EL (cell line): ENCODE data around the gene MREG.
A peak's percentile ranks its signal among the peaks of the same experiment; 100 is the strongest.

Experiments
- DNase-seq: peaks from one replicate; pipeline ENCODE4 v3.0.0-alpha.2; 2016

MREG gene, protein sequence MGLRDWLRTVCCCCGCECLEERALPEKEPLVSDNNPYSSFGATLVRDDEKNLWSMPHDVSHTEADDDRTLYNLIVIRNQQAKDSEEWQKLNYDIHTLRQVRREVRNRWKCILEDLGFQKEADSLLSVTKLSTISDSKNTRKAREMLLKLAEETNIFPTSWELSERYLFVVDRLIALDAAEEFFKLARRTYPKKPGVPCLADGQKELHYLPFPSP

DNA sequence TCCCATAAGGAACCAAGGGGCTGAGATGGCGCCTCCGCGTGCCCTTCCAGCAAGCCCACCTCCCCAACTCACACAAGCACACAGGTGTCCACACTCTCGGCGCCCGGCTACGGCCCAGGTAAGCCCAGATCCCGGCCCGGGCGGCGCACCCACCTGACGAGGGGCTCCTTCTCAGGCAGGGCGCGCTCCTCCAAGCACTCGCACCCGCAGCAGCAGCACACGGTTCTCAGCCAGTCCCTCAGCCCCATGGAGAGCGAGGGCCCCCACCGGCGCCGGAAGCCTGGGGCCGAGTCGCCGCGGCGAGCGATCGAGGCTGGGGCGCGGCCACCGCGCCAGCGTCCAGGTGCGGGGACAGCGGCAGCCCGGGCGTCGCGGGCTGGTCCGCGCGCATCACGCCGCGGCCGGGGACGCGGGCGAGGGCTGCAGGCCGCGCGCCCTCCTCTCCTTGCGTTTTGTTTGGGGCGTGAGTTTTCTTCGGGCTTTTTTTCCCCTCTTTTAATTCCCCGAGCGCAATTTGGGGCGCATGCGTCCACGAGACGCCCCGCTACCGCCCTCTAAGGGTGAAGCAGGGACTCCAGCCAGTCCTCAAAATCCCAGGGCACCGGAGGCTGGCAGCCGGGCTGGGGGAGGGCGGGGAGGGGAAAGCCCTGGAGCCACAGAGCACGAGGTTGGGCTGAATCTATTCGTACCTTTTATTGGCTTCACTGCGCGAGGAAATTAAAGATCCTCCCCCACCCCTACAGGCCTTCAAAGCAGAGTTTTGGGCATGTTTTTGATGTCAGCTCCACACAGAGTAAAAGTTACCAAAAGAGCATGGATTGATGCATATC lies at the start of gene MREG:
Gene MREG, minus strand, starts transcription at position 472 of the 830 bp plus-strand sequence. Its CDS starts 224 bp downstream, at position 248.
- peak; percentile 77 for DNase-seq

DNA sequence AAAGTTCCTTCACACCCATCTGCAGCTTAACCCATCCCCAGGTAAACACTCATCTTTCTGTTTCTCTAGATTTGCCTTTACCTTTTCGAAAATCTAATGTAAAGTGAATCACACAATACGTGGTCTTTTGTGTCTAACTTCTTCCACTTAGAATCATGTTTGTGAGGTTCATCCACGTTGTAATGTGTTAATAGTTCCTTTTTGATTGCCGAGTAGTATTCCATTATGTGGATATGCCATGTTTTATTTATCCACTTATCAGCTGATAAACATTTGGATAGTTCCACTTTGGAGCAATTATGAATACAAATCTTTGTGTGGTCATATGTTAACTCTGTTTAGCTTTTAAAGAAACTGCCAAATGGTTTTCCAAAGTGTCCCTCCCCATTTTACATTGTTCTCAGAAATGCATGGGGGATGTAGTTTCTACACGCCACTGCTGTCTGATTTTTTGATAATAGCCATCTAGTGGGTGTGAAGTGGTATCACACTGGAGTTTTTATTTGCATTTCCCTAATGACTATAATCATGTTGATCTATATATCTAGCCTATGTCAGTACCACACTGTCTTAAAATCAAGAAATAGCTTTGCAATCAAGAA lies 46.0 kb upstream of the MREG start:
- DNase-seq = no peak

DNA sequence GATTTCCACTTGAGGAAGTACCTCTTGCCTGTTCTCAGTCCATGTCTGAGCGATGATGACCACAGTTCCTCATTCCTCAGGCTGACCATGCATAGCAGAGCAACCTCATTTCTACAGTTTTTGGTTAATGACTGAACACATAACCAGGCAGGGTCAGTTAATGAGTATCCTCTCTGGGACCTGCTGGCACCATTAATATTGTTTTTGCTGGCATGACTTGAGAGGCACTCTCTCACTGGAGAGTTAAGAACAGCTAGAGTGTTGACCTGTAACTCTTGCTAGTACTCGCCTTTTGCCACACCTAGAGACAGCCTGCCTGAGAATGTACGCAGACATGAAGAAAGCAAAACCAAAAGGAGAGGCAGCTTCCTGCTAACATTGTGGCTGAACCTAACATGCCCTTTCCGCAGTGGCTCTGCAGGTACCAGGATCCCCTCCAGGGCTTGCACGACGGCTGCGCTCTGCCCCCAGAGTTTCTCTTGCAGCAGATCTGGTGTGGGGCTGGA lies 44.4 kb upstream of the MREG start:
- peak; percentile 75 for DNase-seq

DNA sequence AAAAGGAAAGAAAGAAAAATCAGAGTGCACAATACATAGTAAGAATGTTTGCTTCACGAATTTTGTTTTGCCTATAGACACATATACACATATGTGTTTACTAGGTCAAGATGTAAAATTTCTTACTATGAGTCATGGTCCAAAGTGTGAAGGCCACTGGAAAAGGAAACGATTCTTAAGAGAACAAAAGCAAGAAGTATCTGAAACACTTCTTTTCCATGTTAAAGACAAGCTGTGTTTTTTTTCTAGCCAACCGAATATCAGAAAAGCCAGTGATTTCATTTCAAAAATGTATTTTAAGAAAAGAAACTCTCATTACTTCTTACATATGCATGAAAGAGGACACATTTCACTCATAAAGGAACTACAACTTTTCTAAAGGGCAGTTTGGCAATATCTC lies 43.4 kb upstream of the MREG start:
- DNase-seq = no peak

DNA sequence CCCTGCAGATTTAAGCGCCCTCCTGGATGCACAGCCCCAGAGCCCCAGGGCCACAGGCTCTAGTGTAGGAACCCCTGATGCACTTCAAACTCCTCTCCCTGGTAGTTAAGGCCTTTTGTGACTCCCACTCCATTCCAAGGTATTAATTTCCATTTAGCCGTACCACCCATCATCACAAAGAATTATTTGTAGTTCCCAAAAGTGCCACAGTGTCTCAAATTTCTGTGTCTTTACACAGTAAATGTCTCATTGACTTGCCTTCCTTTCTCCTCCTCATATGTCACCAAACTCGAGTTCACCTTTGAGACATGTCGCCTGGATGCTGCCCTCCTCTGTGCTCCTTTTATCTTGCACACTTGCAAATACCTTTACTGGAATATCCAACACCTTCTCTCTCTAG lies 42.3 kb upstream of the MREG start:
- DNase-seq = no peak

DNA sequence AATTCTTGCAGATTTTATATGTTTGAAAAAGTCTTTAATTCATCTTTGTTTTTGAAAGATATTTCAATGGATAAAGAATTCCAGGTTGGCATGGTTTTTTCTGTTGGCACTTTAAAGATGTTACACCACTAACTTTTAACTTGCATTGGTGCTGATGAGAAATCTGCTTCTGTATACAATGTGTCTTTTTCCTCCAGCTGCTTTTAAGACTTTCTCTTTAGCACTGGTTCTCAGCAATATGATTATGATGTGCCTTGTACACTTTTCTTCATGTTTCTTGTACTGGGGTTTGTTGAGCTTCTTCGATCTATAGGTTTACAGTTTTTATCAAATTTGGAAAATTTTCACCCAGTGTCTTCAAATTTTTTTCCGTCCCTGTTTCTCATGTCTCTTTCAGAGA lies 39.1 kb upstream of the MREG start:
- DNase-seq = no peak

DNA sequence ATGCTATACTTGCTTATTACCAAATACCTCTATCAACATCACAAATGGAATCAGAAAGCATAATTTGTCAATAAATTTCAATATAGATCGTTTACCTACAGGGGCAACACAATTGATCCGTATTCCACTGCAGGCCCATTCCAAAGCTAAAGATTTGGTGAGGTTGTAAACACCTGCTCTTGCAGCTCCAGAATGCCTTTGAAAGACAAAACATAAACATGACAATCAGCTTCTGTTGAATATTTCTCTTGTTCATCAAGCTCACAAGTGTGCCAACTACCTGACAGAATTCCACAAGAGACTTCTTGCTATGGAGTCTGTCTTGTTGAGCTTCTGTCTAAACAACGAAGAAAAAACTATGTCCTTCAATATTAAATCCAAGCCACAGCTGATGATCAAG lies 38.0 kb upstream of the MREG start:
- no peak for DNase-seq

DNA sequence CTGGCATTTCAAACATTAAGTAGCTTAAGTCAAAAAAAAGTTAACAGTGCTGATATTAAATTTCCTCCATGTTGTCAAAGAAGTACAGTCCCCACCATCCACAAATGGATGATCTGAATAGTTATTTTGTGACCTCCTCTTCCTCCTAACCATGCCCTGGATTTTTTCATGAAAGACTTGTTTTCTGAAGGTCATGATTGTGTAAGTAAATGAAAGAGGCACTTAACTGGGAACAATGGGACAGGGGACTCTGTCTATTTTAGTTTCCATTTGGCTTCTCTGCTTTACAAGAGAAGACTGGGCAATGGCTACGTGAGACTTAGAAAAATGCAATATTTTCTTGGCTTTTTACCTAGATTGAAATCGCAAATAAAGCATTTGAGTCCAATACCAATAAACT lies 36.1 kb upstream of the MREG start:
- no peak for DNase-seq

DNA sequence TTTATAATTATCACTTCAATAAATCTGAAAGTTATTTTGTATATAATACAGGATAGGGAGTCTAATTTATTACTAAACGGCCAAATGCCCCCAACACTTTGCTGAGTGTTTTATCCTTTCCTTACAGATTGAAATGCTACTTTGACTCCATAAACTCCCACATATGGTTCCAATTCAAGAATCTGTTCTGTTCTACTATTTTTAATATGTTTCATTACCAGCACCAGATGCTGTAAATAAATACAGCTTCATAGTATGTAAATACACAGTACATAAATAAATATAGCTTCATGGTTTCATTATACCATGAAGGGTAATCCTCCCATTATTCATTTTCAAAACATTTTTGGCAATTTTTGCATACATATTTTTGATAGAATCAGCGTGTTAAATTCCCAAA lies 34.0 kb upstream of the MREG start:
- no peak for DNase-seq

DNA sequence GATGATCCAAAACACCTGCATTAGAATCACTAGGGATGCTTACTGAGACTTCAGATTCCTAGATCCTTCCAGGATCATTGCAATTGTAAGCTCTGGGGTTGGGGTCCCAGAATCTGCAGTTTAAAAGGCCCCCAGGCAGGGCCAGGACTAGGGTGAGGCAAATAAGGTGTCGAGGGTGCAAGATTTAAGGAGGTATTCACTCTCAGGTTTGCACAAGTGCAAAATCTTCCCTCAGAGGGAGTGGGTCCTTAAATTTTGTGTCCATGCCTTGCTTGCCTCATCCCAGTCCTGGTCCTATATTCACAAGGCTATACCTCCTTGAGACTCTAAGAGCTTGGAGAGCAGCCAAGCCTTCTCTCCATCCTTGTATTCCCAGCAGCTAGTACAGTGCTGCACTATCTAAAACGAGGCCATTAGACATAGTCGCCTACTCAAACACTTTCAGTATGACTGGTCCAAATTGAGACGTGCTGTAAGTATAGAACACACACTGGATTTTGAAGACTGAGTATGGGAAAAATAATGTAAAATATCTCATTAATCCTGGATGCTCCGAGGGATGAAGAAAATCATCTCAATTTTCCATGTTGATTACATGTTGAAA lies 31.6 kb upstream of the MREG start:
- DNase-seq = no peak

DNA sequence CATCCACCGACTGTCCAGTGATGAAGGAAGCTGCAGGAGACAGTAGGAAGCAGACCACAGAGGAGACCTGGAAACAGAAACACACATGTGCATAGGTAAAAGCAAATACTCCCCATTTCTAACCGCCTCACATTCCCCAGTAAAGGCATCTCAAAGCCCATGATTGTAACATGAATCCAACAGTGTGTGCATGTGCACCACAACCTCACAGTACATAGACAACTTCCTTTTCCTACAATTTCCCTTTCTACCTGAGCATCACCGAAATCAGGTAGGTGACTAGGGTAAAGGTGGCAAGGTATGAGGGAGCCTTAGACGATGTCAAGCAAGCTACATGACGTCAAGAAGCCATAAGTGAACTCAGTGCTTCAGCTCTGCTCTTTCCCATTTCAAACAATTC lies 30.6 kb upstream of the MREG start:
- no peak for DNase-seq

DNA sequence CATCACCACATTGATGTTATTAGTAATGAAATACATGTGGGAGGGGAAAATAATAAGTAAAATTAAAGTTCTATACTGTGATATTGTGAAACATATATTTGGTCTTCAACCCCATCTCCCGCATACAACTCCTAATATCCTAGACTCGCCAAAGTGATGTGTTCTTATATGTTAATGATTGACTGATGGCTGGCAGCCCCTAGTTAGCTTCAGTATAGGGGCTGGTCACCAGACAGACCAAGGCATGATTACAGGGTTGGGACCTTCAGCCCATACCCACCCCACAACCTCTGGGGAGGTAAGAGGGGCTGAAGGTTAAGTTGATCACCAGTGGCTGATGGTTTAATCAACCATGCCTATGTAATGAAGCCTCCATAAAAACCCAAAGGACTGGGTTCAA lies 28.1 kb upstream of the MREG start:
- no peak for DNase-seq

DNA sequence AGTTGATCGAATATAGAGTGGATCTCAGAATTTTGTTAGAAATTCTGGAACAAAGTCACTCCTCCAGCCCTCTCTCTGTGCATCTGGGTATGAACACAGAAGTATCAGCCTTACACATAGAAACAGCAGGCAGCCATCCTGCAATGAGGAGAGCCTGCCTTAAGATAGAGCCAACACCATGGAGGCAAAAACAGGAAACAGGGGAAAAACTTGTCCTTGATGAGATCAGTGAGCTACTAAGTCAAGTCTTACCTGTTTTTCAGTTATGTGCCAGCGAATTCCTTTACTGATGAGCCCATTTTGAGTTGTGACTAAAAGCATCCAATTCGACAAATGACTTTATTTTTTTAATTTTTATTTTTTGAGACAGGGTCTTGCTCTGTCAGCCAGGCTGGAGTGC lies 26.6 kb upstream of the MREG start:
- no peak for DNase-seq

DNA sequence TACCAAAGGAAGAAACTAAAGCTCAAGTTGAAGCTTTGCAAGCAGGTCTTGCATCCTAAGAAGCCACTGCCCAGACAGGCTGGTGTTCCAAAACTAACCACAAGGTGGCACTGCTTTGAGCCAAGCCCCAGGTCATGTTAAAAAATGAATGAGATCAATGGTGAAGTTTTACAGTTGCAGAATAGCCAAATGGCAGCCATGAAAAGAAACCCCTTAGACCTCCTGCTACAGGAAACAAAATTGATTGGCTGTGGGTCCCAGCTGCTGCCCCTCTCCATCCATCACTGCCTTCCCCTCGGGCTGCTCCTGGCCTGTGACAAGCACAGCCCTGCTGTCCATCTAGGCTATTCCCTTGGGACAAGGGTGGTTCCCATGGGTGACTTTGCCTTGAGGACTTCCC lies 20.7 kb upstream of the MREG start:
- peak; percentile 57 for DNase-seq

DNA sequence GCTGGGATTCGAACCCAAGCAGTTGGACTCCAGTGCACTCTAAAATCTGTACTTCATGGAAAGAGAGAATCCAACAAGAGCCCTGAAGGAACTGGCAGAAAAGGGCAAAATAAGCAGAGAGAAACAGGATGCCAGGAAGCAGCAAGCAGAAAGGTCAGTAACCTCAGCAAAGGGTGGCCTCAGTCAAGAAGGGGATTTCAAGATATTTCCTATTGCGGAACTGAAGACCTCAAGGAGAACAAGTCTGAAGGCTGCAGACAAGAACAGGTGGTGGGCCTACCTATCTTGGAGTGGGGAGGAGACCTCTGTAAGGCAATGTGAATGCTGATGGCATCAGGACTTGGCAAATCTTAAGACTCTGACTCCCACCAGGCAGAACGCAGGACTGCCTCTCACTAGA lies 20.1 kb upstream of the MREG start:
- no peak for DNase-seq

DNA sequence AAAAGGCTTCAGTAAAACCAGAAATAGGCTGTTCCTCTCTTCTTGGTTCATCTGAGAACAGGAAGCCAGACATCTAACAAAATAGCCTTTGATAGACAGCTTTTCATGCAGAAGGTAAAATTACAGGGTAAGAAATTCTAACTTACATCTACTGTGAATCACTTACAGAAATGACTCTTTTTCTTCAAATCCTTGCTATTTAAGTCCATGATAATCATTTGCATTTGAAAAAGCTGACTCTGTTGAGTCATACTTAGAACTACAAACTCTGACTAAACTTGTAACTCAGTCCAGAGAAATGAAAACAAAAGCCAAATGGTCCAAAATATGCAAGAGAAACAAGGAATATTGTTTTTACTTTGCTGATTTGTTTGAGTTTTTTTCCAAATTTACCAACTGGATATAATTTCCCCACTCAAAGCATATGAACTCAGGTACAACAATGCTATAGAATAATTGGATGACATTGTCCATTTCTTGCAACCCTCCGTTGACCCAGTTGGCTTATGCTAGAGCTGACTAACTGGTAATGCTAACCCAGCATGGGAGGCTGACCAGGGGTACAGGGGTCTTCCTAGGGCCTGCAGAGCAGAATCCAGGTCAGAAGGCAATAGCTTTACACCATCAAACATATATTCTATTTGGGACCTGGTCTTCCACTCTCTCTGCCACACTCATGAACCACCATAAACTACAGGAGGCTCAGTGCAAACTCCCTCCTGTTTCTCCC lies 18.8 kb upstream of the MREG start:
- DNase-seq = peak; percentile 63

DNA sequence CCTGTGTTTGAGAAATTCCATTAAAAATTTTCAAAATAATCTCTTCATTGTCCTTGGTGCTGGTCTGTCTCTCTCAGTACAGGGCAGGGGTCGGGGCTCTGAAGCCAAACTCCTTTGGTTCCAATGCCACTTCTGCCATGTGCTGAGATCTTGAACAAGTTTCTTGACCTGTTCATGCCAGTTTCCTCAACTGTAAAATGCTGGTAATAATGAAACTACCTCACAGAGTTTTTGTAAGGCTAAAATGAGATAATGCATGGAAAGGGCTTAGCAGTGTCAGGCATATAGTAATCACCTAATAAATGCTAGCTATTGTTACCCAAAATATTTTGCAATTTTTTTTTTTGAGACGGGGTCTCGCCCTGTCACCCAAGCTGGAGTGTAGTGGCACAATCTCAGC lies 16.9 kb upstream of the MREG start:
- no peak for DNase-seq

DNA sequence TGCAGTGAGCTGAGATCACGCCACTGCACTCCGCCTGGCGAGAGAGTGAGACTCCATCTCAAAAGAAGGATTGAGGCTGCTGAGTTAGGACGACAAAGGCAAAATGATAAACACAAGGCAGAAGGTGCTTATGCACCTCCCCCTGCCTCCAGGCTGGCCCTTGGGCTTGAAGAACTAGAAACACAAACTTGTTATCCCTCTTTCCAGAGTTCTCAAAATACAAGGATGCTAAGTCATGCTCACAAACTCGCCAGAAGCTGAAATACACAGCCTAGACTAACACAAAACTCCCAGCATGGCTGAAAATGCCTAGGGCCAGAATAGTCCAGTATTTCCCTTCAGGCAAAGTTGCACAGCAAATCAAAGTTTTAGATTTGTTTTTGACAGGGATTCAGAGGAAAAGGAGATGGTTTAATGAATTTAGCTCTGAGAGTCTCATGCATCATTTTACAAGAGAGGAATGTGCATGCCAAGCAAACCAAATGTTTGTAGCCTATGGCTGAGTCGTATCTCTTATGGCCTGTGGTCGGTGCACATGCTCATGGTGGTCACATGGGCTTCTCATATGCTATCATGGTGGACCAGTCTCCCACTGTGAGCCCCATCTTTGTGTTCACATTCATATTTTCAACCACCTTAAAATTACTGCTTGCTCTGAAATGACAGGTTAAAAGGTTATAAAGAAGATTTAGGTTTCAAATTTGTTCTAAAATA lies 16.2 kb upstream of the MREG start:
- DNase-seq = peak; percentile 58

DNA sequence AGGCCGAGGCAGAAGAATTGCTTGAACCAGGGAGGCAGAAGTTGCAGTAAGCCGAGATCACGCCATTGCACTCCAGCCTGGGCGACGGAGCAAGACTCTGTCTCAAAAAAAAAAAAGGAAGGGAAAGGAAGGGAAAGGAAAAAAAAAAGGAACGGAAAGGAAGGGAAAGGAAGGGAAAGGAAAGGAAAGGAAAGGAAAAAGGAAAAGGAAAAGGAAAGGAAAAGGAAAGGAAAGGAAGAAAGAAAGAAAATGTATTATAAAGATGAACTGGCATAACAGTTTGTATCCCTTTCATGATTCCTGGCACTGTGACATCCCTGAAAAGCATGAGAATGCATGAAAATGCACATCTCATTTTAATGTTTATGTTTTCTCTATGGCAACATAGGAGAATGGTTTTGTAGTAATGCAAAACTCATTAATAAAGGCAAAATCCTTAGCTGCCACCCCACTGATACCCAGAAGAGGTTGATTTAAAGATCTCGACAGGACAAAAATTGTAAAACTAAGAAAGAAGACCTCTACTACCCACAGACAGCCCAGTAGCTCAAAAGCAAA lies 11.5 kb upstream of the MREG start:
- no peak for DNase-seq

DNA sequence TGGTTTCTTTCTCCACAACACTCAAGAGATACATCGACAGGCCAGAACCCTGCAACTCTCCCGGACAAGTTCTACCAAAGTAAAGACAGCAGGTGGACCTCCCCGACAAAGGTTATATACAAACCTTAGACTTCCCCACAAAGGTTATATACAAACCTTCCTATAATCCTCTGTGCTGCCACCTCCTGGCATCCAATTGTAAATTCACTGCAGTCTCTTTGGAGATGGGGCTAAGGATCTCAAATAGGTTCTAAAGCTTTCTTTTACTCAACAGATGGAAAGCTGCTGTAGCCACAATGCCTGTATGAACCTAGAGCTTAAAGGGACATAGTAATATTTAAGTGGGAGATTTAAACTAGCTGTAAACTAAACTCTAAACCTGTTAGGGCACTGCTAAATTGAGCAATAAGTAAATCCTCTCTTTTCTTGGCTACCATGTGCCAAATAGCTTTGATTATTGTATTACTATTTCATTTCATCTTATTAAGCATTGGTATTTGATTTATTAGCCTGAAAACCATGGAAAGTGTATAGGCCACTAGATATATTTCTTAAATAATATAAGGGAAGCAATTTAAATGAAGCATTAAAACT lies 9.8 kb upstream of the MREG start:
- DNase-seq = peak; percentile 44

DNA sequence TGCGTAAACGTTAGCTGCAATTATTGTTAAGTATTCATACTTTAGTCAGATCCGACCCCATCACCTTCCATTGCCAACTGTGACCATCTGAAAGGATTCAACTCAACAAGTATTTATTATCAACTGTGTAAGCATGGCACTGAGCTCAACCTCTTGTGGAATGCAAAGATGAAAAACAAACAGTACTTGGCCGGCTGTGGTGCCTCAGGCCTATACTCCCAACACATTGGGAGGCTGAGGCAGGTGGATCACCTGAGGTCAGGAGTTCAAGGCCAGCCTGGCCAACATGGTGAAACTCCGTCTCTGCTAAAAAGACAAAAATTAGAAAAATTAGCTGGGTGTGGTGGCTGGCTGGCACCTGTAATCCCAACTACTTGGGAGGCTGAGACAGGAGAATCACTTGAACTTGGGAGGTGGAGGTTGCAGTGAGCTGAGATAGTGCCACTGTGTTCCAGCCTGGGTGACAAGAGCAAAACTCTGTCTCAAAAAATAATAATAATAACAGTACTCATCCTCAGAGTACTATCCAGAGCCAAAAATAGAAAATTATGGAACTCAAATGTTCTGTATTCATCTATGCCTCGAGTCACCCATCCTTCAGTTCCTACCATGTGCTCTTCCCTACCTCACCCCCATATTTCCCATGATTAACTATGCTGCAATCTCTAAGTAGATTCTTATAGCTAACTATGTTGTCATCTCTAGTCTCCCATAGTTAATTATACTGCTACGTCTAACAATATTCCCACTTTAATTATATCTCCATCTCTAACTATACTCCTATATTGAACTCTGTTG lies 8.6 kb upstream of the MREG start:
- DNase-seq = no peak
